ENCODE results near the gene CD83.

The CD83 gene

DNA sequence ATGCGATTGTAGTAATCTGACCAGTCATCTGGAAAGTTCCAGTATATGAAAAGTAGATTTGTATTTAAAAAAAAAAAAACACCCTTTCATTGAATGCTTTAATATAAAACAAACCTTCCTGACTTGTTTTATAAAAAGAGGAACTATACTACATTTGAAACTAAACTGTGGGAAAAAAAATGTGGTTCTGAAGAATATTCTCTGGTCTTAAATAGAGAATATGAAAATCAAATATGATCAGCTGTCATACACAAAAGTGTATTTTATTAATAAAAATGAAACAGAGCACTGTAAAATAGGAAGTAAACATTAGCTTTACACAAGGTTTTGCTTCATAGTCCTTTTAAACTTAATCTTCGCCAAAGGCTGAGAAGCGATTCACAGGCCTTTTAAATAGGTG lies 25.3 kb upstream of the CD83 start:
- DNase-seq (ENCODE audit: low read depth), result no peak

GRCh38 chr6:14092838-14093789 lies 24.5 kb upstream of the CD83 start:
- DNase-seq (ENCODE audit: low read depth), result no peak

DNA sequence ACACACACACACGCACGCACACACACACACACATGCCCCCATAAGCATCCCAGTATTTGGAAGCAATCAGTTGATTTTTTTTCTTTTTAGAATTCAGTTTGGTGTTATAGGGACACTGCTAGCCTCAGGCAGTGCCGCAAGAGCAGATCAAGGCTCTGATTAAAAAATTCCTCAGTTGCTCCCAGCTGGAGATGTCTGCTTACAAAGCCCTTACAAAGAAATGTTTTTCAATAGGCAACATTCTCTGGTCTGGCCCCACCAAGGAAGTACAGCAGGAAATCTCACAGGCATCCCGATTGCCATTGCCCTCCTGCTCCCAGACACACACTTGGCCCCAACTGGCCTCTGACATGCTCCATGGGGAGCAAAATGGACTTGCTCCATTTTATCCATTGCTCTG lies 22.9 kb upstream of the CD83 start:
- no peak for DNase-seq (ENCODE audit: low read depth)

DNA sequence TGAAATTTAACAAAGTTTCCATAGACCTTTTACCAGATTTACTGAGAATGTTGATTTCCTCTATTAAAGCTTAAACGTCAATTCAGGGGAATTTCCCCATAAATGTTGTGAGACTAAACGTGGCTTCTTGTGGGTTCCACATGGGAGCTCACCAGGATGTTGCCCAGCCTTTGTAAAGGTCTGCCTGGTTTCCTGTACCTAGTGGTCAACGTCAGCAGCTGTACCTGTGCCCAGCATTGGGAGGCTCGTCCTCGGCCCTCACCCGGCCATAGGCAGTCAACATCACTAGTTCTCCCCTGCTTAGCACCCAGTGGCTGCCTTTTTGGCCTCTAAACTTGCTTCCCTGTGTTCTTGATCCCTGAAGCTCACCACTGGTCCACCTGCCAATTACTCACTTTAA lies 22.1 kb upstream of the CD83 start:
- no peak for DNase-seq (ENCODE audit: low read depth)

DNA sequence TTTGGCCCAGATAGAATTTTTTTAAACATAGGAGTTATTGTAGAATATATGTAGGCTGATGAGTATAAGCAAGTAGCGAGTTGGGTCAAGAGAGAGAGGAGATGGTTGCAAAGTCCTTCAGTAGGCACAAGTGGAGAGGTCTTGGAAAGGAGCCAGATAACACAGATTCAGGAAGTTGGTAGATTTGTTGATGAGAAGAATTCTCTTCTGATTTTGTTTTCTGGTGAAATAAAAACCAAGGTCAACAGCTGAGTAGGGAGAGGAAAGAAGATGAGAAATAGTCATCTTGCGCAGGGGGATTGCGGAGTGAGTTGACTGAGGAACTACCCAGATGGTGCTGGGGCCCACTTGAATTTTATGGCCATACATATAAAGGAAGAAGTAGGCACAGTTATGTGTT lies 17.4 kb upstream of the CD83 start:
- no peak for DNase-seq (ENCODE audit: low read depth)

- no peak for DNase-seq (ENCODE audit: low read depth)
Observed at GRCh38 chr6:14100966-14101365, 16.6 kb upstream of the CD83 start.

- no peak for DNase-seq (ENCODE audit: low read depth)
Observed at GRCh38 chr6:14102383-14102782, 15.2 kb upstream of the CD83 start.

GRCh38 chr6:14105547-14105946 lies 12.0 kb upstream of the CD83 start:
- DNase-seq (ENCODE audit: low read depth), result no peak

DNA sequence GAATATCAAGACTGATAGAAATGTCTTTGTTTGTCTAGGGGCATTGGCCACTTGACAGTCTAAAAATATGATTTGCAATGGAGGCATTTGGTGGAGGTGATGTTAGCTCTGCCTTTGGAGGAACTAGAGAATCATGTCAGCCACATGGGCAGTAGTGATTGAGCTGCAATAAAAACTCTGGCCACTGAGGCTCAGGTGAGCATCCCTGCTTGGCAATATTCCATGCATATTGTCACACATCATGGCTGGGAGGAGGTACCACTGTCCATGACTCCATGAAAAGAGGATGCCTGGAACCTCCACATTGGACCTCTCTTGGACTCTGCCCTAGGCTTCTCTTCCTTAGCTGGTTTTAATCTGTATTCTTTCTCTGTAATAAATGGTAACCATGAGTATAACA lies 10.6 kb upstream of the CD83 start:
- DNase-seq (ENCODE audit: low read depth), result no peak

DNA sequence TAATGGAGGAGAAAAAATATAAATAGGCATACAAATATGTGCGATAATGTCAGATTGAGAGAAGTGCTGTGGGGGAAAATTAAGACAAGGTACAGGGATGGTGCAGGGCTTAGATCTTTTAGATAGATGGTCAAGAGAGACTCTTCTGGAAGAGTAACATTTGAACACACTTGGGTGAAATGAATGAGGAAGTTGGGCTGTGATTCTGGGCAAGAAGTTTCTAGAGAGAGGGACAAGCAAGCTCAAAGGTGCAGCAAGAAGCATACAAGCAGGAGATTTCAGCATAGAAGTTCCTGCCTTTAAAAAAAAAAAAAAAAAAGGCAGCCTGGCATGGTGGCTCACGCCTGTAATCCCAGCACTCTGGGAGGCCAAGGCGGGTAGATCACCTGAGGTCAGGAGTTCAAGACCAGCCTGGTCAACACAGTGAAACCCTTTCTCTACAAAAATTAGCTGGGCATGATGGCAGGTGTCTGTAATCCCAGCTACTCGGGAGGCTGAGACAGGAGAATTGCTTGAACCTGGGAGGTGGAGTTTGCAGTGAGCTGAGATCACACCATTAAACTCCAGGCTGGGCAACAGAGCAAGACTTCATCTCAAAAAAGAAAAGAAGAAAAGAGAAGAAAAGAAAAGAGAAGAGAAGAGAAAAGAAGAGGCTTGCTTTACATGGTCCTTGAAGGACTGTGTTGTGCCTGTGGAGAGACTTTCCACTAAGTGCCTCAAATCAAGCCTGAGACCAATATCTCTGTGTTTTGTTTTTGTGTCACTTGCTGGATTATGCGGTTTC lies 9.7 kb upstream of the CD83 start:
- no peak for DNase-seq (ENCODE audit: low read depth)

- no peak for DNase-seq (ENCODE audit: low read depth)
Observed at GRCh38 chr6:14108571-14109410, 8.8 kb upstream of the CD83 start.

- DNase-seq (ENCODE audit: low read depth), result no peak
Observed at GRCh38 chr6:14109411-14109826, 8.2 kb upstream of the CD83 start.

- no peak for DNase-seq (ENCODE audit: low read depth)
Observed at GRCh38 chr6:14110001-14110818, 7.4 kb upstream of the CD83 start.

DNA sequence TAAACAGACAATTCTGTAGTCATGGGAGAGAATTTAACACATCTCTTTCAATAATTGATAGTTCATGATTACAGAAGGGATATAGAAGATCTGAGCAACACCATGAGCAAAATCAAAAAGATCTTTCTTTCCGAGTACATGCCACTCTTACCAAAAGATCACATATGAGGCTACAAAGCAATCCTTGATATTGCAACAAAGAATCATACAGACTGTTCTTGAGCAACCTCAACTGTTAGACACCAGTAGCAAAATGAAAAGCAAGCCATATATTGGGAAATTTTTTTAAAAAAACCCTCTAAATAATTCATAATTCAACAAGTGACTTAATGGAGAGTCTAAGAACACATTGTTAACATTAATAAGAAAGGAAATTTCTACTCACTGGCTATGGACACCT lies 3.6 kb upstream of the CD83 start:
- DNase-seq (ENCODE audit: low read depth), result no peak

- DNase-seq (ENCODE audit: low read depth), result no peak
Observed at GRCh38 chr6:14118091-14118439, 493 bp downstream of the CD83 start.

- no peak for DNase-seq (ENCODE audit: low read depth)
Observed at GRCh38 chr6:14118446-14118845, 874 bp downstream of the CD83 start.

DNA sequence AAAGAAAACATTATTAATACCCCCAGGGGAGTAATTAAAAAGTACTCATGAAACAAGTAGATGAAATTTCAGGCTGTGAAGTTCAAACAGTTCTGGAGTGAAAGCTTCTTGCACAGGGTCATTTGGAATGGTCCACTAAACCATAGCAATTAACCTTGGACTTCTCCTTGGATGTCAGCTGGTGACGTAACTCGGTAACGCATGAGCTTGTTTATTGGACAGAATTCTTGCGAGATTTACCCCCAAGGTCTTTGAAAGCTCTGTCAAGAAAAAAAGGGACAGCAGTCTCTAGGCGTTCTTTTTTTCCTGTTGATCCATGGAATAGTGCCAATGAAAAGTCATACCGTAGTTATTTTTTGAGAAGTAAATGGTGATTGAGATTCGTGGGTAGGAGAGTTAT lies 2.2 kb downstream of the CD83 start:
- DNase-seq (ENCODE audit: low read depth), result no peak

GRCh38 chr6:14120546-14120945 lies 3.0 kb downstream of the CD83 start:
- no peak for DNase-seq (ENCODE audit: low read depth)

DNA sequence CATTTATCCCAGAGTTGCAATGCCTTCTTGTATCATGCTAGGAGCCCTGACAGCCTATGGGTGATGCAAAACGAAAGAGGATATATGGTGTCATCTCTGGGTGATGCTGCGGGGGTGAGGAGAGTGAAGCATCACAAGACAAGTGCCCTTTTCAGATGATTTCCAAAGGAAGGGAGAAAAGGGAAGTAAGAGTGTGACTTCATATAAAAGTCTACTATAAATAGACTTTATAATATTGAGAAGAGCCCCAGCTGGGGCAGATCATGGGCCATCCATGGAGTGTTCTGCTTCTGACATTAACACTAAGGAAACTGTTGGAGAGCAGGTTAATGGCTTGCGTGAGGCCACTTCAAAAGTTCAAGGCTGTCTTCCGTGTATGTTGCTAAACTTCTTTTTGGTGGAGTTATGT lies 4.4 kb downstream of the CD83 start:
- DNase-seq (ENCODE audit: low read depth), result no peak

DNA sequence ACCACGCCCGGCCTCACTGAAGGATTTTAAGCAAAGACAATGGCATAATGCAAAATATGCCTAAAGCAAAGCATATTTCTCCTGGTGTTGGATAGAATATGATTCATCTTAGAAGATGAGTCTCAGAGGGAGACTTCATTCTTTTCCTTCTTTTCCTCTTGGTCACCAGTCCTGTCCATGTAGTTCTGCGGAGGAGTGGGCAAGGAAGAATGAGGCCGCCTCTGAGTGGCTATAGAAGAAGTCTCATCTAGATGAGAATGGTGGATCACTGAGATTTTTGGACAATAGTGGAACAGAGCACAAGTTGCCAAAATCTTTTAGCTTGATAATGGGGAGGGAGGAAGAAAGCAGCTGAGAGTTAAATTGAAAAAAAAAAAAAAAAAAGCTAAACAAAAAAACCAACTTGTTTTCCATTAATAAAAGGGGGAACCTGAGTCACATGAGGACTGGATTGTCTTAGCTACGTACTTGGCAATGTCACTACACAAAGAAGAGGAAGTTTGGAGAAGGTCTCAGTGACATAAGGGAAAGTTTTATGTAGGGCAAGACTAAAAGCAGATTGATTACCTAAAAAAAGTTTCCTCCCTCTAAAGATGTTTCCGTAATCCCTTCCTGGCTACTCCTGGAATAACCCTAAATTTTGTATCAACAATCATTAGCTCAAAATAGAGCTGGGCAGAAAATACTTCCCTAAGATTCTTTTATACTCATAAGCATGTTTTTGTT lies 6.0 kb downstream of the CD83 start:
- no peak for DNase-seq (ENCODE audit: low read depth)

DNA sequence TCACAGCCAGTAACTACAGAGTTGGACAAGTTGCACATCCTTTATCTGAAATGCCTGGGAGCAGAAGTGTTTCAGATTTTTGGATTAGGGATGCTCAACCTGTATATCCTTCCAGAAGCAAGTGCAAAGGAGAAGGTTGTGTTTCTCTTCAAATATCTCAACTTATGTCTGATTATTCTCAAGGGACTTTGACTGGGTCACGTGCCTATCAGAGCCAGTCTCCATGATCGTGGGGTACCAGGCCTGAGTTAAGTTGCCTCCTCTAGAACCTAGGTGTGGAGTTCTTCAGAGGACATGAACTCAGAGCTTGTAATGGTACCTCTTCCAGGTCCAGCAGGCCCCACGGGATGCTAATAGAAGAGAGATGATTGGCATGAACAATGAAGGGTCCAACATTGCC lies 7.8 kb downstream of the CD83 start:
- no peak for DNase-seq (ENCODE audit: low read depth)

All from fibroblast of the conjunctiva (primary cell).